GM21717 (cell line): ENCODE data around the gene DNM3.
"Not testable (repeated sequence)": the region's sequence is repeated elsewhere in the genome, so short reads cannot be mapped to it uniquely, and the experiment has no call there.

Experiments
- ATAC-seq: cut with Tn5 transposase; IDR thresholded peaks from one replicate; pipeline ENCODE4 v1.9.1; 2021; ENCODE audit warnings: mild to moderate bottlenecking, moderate library complexity; ENCODE audit not compliant: unreplicated experiment

The DNM3 gene

GRCh38 chr1:172347416-172347815, 506.1 kb downstream of the DNM3 start:
- ATAC-seq = no peak

DNA sequence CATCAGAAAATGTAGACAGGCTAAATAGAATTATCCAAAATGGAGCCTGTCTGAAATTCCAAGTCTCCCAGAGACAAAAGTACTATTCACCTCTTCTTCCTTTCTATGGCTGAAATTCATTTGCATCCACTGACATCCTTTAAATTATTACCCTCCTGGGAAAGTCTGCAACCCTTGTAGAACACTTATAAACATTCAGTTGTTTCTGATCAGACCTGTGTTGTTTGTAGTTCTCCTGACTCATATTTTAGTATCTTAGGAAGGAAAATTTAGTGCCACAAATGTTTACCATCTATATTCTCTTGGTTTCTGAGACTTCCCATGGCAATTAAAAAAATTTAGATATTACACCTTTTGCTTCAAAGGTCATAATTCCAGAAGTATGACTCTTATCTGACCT, 509.6 kb downstream of the DNM3 start:
- no peak for ATAC-seq

DNA sequence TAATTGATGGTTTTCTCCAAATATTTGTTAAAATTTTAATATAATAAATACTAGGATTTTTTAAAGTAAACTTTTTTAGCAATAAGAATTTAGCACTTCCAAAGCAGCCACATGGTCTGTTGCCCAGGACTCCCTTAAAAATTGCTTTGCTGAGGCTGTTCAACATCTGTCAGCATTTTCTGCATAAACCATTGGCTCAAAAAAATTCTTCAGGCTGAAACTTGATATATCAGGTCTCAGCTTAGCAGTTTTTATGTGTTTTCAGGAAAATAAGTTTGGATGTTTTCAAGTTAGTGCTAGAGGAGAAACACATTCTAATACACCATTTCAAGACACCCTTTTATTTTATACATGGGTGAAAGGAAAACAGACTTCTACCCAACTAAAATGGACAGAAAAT, 510.0 kb downstream of the DNM3 start:
- ATAC-seq = no peak

DNA sequence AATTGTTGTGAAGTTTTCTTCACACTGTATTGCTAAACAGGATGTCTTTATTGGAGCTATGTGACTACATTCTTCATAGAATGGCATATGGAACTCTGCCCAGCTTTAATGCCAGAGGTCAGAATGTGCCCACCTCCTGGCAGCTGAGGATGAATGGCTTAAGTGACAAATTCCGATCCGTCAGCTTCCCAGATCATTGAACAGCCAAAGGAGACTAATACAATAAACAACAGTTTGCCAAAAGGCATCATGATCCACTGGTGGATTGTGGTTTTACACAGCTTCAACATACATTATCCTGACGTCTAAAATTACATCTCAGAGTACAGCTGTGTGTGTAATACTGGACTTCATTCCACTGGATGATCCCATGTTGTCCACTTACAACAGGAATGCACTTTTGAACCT, 510.5 kb downstream of the DNM3 start:
- ATAC-seq = no peak

DNA sequence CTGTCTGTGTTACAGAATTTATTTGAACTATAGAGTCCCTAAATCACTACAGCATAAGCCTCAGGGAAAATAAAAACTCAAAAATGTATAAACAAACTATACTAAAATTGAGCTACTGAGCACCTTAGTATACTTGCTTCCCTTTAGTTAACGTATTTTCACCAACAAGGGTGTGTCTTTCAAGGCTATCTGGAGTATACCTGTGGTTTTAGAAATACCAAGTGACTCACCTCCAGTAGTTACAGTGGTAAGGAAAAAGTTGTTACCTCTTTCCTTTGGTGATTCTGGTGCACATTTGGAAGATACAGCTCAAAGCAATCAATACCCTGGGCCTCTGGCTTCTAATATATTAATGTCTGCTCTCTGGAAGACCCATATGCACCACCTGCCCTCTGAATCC, 511.1 kb downstream of the DNM3 start:
- no peak for ATAC-seq

DNA sequence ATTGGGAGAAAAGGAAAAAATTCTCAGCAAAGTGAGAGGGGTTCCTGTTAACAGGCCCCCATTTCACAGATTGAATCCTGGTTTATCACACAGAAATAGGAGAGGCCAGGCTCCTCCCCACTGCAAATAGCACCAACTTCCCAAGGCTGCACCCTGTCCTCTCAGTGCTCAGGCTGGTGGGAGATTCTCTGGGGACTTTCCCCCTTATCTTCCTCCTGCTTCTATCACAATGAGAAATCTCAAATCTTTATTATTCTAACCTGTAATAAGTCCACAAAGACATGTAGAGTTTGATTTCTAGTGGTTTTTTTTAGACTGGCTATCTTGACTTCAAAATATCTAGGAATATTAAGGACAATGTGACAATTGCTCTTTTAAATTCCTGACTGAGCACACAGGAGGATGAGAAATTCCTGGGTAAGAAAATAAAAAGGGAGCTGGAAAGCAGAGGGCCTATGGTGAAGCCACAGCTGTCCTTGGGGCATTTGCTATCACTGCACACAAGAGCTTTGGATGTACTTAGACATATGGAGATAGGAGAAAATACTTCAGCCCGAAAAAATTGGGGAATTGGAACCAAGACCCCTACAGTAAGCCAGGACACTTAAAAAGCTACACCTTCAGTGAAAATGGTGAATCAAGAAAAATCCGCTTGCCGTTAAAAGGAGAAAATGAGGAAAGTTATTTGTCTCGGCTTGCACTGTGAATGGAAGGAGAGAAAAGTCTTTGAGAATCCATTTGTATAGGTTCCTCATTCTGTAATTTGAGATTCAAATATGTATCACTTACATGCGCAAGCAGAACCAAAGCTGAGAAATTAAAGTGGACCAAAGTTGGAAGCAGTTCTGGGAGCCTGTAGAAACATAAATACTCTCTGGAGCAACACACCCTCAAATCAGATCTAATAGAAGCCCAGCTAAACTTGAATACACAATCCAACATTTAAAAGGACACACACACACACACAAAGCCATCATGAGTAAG, 513.3 kb downstream of the DNM3 start:
- ATAC-seq = no peak

DNA sequence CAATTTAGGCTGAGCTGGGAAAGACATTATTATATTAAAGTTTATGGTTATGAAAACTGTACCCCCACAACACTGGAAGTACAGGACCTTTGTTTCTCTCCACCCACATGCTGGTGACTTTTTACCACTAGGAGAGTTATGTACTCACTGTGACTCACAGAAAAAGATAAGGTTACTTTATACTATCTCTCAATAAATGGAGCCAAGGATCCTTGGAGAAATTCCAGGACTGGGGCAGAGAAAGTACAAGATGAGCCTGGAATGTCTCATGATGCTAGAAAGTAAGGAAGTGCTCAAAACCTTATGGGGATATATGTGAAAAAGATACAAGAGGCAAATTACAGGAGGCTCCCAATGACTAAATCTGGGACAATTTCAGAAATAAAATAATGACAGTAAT, 515.3 kb downstream of the DNM3 start:
- ATAC-seq = no peak

DNA sequence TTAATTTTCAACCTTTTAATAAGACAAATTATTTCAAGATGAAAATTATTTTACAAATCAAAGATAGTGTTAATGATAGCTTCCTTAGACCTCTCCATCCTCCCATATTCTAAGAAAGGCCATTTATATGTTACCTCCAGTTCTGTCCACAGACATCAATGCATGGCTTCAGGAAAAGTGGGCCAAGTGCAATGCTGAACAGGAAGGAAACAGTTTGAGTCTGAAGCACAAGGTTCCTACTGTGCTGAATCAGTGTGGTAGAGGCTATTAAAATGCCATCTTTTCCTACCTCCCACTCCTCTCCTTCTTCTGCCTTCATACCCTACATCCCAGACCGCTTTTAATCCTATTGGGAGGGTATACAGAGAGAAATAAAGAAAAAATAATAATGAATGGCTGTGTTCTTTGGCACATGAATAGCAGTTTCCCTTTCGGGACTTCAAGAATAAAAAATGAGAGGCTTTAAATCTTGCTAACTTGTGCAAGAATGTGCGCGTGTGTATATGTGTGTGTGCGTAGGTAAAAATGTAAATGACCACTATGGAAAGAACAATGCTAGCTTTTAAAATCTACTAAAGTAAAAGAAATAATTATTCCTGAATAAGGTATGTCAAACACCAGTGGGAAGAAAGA, 516.6 kb downstream of the DNM3 start:
- ATAC-seq = peak; percentile 10

DNA sequence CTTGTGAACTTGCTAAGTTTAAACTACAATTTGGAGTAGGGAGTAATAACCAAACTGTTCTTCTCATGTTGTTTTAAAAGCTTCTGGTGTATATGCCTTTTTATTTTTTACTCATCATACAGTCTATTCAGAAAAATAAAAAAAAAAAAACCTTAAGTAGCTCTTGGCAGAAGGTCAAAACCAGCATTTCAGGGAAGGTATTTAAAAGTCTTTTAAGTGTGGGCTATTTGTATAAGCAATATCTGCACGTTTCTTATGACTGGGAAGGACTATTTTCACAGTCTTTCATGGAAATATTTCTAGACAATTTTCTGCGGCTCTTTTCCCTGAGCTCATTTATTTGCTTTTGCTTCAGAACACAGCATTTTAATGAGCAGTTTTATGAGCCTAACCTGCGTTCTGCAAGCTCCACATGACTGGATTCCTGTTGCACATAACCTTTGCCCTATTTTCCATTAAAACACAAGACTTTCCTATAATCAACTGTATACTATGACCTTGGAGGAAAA, 518.2 kb downstream of the DNM3 start:
- no peak for ATAC-seq

DNA sequence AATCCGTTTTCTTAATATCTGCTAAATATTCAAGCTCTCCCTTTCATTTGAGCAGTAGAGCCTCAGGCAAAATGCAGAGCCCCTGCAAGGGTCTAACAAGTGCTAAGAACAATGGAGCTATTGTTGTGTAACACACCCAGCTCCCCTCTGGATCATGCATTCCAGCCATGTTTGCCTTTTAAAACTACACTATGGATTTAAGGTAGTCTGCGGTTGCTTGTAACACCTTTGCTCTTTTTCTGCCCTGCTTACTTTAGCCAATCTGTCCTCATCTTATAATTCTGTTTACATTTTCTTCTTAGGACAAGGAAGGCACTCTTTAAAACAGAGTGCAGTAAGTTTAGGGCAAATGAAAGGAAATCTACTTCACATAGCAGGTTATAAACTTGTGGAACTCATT, 519.2 kb downstream of the DNM3 start:
- no peak for ATAC-seq

DNA sequence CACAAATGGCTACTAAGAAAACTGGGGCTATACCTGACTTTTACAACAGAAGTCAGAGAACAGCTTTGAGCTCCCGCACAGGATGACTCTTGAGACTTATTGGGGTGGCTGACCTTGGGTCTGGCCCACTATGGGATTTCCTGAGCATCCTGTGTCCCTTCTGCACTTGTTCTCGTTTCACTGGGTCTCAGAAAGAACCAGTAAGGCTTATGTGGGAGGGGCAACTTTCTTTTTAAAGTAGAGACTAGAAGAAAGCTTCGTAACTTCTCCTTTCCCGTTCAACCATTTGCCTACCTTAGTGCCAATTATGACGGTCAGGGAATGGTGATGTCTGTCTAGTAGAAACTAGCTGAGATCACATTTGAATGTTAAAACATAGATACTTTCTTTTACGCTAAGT, 519.7 kb downstream of the DNM3 start:
- no peak for ATAC-seq

DNA sequence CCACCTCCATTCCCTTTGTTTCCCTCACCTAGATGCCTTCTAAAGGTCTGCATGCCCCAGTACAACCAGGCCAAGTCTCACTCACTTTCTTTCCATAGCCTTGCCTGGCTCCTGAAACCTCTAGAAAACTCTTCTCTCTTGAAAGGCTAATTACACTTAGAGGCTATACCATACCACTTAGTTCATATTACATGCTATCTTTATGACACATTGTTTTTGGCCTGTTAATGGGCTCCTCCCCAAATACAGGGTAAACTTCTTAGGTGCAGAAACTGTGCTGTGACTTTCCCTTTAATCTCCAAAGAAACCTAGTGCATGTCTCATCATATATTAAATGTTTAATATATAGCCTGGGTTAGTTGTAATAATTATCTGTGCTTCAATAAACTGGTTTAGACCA, 522.6 kb downstream of the DNM3 start:
- ATAC-seq = no peak

GRCh38 chr1:172371646-172372045, 530.3 kb downstream of the DNM3 start:
- ATAC-seq = not testable (repeated sequence)

DNA sequence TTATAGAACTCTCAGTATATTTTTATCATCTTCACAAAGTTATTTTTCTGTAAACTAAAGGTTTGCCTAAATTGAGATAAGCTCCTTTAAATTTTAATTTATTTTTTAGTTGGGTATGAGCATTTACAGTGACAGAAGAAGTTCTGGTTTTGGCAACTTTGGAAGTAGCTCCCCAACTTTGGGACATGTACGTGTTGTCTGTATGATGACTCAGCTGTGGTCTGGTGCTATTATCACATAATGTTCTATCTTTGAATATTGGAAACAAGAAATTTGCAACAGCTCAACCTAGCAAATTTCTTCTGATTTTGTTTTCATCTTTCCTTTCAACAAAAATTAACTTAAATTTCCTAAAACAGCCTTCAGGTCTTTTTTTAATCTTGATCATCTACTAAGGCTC, 532.6 kb downstream of the DNM3 start:
- no peak for ATAC-seq

DNA sequence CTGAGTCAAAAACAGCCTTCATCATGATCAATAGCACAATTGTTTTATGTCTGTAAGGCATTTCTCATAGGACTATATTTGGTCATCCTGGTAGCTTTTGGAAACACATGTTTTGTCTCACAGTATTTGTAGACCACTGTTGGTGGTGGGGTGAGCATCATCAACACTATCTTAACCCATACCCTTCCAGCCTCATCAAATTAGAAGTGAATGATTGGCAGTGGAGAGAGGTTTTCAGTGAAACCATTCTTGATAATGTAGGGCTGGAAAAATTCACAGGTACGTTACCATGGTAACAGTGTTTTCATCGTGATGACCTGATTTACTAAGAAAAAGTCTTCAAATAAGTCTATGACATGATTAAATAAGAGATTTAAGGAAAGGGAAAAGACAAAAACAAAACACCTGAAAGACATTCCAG, 533.9 kb downstream of the DNM3 start:
- no peak for ATAC-seq

GRCh38 chr1:172376431-172376830, 535.1 kb downstream of the DNM3 start:
- ATAC-seq = no peak

- no peak for ATAC-seq
Observed at GRCh38 chr1:172377565-172377964, 536.3 kb downstream of the DNM3 start.

DNA sequence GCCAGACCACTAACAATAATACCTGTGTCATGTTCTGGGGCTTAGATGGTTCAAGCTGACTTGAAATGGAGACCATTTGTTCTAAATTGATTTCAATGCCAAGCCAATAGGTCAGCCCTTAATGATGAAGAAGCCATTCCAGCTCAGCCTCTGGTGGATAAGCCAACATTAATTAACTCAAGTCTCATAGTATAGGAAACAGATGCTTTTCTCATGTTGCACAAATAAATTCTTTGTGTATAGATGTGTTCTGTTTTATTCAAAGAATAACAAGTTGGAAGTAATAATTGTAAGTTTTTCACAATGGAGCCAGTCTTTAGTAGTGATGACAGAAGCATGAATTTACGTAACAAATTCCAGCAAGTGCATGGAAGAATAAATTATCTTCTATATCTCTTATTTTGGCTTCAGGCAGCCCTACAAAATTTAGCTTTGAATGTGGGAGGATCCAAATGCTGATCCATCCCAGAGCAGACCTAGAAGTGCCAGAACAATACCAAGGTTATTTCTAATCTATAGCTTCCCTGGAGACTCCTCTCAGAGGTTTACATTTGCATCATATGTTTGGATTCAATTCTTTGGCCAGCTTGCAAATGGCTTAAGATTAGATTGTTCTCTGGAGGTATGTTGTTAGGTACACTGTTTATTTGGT, 536.9 kb downstream of the DNM3 start:
- no peak for ATAC-seq

DNA sequence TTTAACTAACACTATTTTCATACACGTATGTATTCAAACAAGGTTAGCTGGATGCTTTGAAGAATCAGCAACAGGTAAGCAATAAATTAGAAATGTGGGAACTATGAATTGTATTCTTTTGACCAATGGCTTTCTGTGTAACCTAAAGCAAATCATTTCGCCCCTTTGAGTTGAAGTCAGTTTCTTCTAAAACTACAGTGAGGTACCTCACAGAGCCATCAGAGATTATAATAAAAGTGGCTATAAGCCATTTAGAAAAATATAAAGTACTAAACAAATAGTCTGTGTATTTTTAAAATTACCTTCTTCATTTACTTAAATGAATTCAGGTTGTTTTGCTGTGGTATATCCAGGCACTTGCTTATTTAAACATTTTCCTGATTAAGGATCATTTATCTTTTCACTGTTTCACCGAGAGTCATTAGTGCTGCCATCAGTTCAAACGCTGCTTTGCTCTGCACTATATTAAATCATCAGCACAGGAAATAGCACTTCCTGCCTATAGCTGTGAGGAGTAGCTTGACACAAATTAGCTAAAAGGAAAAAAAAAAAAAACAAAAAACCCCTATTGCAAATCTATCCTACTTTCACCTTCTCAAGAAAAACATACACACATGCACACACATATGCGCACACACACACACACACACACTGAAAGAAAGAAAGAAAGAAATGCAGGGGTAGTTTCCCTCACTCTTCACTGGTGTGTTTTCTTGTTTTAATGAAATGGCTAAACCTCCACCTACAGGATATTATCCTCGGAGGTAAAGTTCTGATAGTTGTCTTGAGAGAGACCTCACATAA, 539.3 kb downstream of the DNM3 start:
- ATAC-seq = peak; percentile 77

DNA sequence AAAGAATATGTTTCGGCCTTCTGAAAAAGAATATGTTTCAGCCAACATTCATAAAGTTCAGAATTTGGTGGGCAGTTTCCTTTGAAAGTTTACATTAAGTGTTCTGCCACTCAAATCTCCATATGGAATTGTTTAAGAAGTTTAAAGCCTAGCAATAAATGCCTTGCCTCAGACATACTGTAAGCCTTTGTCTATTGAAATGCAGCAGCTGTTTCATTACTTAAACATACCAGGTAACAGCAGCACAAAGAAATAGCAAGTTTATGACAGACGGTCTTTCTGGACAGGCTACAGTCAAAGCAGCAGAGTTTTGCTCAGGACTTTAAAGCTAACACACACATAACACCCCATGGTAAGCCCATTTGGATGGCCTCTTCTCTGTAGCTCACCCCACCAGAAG, 540.6 kb downstream of the DNM3 start:
- no peak for ATAC-seq

DNA sequence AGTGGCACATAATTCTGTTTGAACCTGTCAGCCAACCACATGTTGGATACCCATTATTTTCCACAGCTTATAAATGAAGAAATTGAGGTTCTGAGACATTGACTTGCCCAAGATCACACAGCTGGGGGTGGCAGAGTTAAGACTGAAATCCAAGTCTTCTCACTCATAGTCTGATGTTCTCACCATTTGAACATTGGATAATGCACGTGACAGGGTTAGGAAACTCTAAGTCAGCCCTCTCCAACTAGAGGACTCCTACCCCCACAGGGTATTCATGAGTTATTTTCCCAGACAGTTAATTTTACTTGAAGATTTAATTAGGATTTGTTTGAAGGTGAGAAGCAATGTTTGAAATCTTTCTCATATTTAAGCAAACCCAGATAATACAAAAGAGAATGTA, 541.1 kb downstream of the DNM3 start:
- no peak for ATAC-seq
